Activated CD8-positive, alpha-beta T cell treated with anti-CD3 and anti-CD28 coated beads for 36 hours (primary cell): ENCODE results near the gene GLRA2. TPM values are rescaled to one million over a fixed set of nuclear protein-coding genes. Genes with fewer than 3 reads are reported as not detected.
"Not testable (repeated sequence)": the region's sequence is repeated elsewhere in the genome, so short reads cannot be mapped to it uniquely, and the experiment has no call there.

Source experiments
- ATAC-seq: fragments of 200-7000 bp; cut with Tn5 transposase; one replicate; pipeline ENCODE4 v1.10.0; 2021; ENCODE audit warnings: mild to moderate bottlenecking, moderate library complexity
- CTCF ChIA-PET: fragments of 350-600 bp; sonication (Branson Sonifier 250); formaldehyde crosslinking; loops from one replicate; lab custom pipeline; 2021; ENCODE audit warnings: antibody characterized with exemption; lab: Charles Lee
- POLR2A ChIA-PET: fragments of 350-600 bp; sonication (Branson Sonifier 250); formaldehyde crosslinking; loops from one replicate; lab custom pipeline; 2021; ENCODE audit warnings: antibody characterized with exemption; lab: Charles Lee
- DNase-seq: peaks from one replicate; pipeline ENCODE4 v3.0.0-alpha.2; 2020
- H3K27ac Mint-ChIP-seq: one replicate; pipeline ENCODE4 v1.8.0; 2021; ENCODE audit warnings: mild to moderate bottlenecking, mixed read lengths
- H3K27me3 Mint-ChIP-seq: one replicate; pipeline ENCODE4 v1.8.0; 2021; ENCODE audit warnings: mixed read lengths
- H3K36me3 Mint-ChIP-seq: one replicate; pipeline ENCODE4 v1.8.0; 2021; ENCODE audit warnings: low read depth, mixed read lengths
- H3K4me1 Mint-ChIP-seq: one replicate; pipeline ENCODE4 v1.8.0; 2021; ENCODE audit warnings: low read depth, mixed read lengths
- H3K4me3 Mint-ChIP-seq: one replicate; pipeline ENCODE4 v1.8.0; 2021; ENCODE audit warnings: mild to moderate bottlenecking, moderate library complexity, mixed read lengths
- H3K9me3 Mint-ChIP-seq: one replicate; pipeline ENCODE4 v1.8.0; 2021; ENCODE audit warnings: mixed read lengths
- intact Hi-C: fragments of 100-400 bp; cut with micrococcal nuclease; formaldehyde crosslinking; loops from one replicate; pipeline ENCODE4 v1.10.0; 2022
- total RNA-seq, 2 experiments: library from RNA; stranded (reverse); gene quantifications; one replicate each; pipeline ENCODE4 v1.2.3, GENCODE V29; 2021
- TF ChIP-seq, protein P1 (sequence below): fragments of 200-600 bp; IDR thresholded peaks from one replicate; pipeline ENCODE4 v1.8.0; 2022; ENCODE audit warnings: antibody characterized with exemption, mild to moderate bottlenecking

The GLRA2 gene
- total RNA-seq, 2 experiments from 2014 or later: not detected

DNA sequence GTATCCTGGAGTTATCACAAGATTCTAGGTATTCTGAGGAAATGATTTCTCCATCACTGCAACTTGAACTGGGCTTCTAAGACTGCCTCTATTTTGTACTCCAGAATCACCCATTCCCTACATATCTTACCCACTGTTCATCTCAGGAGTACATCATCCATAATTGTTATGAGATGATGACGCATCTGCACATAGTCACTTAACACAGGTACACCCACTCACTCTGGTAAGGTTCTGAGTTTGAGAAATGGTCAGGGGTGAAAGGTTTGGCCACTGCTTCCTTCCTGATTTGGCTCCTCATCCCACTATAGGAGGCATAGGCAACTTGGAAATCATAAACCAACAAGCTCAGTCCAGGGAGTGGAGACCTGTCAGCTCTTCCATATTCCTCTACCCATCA is 143.9 kb downstream of the GLRA2 start:
- H3K9me3 Mint-ChIP-seq: no peaks in the 10 kb centered on the region
- no peaks in the 10 kb centered on the region for H3K27me3 Mint-ChIP-seq
- H3K36me3 Mint-ChIP-seq: no peaks in the 10 kb centered on the region
- ATAC-seq (no peak), DNase-seq (no peak)
- CTCF ChIA-PET: no interaction called here
- POLR2A ChIA-PET: no interaction called here
- peaks cover 7% of the 10 kb centered on the region for H3K4me1 Mint-ChIP-seq
- H3K4me3 Mint-ChIP-seq: no peak overlapping the region
- H3K27ac Mint-ChIP-seq: no peak overlapping the region
- TF ChIP-seq, protein P1, sequence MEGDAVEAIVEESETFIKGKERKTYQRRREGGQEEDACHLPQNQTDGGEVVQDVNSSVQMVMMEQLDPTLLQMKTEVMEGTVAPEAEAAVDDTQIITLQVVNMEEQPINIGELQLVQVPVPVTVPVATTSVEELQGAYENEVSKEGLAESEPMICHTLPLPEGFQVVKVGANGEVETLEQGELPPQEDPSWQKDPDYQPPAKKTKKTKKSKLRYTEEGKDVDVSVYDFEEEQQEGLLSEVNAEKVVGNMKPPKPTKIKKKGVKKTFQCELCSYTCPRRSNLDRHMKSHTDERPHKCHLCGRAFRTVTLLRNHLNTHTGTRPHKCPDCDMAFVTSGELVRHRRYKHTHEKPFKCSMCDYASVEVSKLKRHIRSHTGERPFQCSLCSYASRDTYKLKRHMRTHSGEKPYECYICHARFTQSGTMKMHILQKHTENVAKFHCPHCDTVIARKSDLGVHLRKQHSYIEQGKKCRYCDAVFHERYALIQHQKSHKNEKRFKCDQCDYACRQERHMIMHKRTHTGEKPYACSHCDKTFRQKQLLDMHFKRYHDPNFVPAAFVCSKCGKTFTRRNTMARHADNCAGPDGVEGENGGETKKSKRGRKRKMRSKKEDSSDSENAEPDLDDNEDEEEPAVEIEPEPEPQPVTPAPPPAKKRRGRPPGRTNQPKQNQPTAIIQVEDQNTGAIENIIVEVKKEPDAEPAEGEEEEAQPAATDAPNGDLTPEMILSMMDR: no peak
- intact Hi-C loops: no loop called here

GRCh38 chrX:14673764-14674163 is 144.4 kb downstream of the GLRA2 start:
- no peaks in the 10 kb centered on the region for H3K9me3 Mint-ChIP-seq
- DNase-seq (peak; percentile 19), ATAC-seq (peak; percentile 74)
- intact Hi-C loops: no loop called here
- H3K4me1 Mint-ChIP-seq: peaks cover 7% of the 10 kb centered on the region
- CTCF ChIA-PET: no interaction called here
- no peaks in the 10 kb centered on the region for H3K36me3 Mint-ChIP-seq
- POLR2A ChIA-PET: no interaction called here
- no peak overlapping the region for H3K27ac Mint-ChIP-seq
- H3K27me3 Mint-ChIP-seq: no peaks in the 10 kb centered on the region
- TF ChIP-seq, protein P1: no peak
- H3K4me3 Mint-ChIP-seq: no peak overlapping the region

GRCh38 chrX:14675500-14675899 is 146.2 kb downstream of the GLRA2 start:
- H3K36me3 Mint-ChIP-seq: no peaks in the 10 kb centered on the region
- ChIA-PET POLR2A (no interaction called here), CTCF (no interaction called here)
- H3K27ac Mint-ChIP-seq: no peak overlapping the region
- TF ChIP-seq, protein P1: no peak
- no peaks in the 10 kb centered on the region for H3K9me3 Mint-ChIP-seq
- no peak for ATAC-seq
- intact Hi-C loops: no loop called here
- peaks cover 7% of the 10 kb centered on the region for H3K4me1 Mint-ChIP-seq
- DNase-seq: no peak
- H3K4me3 Mint-ChIP-seq: no peak overlapping the region
- H3K27me3 Mint-ChIP-seq: no peaks in the 10 kb centered on the region

DNA sequence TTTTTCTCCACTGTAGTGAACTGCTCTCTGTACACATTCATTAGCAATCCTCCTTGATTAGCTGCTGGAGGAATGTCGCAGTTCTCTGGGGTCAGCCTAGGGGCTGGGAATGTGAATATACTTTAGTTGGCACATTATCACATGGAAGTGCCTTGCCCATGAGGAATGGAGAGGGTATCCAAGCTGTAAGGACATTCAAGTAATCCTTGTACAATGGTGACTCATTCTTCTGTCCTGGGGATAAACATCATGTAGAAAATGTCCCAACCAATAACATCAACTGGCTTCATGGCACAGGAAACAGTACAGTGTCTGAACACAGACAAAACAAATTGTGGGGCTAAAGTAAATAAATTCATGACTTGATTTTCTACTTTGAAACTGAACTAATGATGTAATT is 147.1 kb downstream of the GLRA2 start:
- TF ChIP-seq, protein P1: no peak
- ChIA-PET POLR2A (no interaction called here), CTCF (no interaction called here)
- Mint-ChIP-seq H3K4me3 (no peak overlapping the region), H3K27me3 (no peaks in the 10 kb centered on the region), H3K27ac (no peak overlapping the region), H3K9me3 (no peaks in the 10 kb centered on the region), H3K36me3 (no peaks in the 10 kb centered on the region), H3K4me1 (peaks cover 7% of the 10 kb centered on the region)
- intact Hi-C loops: no loop called here
- no peak for DNase-seq
- ATAC-seq: no peak

DNA sequence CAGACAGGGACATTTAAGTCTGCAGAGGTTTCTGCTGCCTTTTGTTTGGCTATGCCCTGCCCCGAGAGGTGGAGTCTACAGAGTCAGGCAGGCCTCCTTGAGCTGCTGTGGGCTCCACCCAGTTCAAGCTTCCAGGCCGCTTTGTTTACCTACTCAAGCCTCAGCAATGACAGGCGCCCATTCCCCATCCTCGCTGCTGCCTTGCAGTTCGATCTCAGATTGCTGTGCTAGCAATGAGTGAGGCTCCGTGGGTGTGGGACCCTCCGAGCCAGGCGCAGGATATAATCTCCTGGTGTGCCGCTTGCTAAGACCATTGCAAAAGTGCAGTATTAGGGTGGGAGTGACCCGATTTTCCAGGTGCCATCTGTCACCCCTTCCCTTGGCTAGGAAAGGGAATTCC is 159.0 kb downstream of the GLRA2 start:
- CTCF ChIA-PET, ATAC-seq, intact Hi-C loops, H3K36me3 Mint-ChIP-seq, H3K4me1 Mint-ChIP-seq, POLR2A ChIA-PET, H3K27me3 Mint-ChIP-seq, DNase-seq, H3K9me3 Mint-ChIP-seq, H3K4me3 Mint-ChIP-seq, H3K27ac Mint-ChIP-seq: not testable (repeated sequence)

DNA sequence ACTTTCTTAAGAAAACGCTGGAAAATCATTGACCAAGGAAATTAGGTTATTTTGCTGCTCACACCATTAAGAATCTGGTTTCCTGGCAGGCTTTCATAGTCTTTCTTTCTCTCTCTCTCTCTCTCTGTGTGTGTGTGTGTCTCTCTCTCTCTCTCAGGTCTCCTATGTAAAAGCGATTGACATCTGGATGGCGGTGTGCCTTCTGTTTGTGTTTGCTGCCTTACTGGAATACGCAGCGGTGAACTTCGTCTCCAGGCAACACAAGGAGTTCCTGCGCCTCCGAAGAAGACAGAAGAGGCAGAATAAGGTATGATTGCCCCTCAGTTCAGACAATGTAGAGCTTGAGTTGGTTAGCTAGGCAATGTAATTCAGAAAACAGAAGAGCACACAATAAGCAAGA is 161.2 kb downstream of the GLRA2 start:
- TF ChIP-seq, protein P1: no peak
- DNase-seq: no peak
- ATAC-seq: no peak
- H3K36me3 Mint-ChIP-seq: no peaks in the 10 kb centered on the region
- H3K9me3 Mint-ChIP-seq: no peaks in the 10 kb centered on the region
- H3K27ac Mint-ChIP-seq: no peak overlapping the region
- intact Hi-C loops: no loop called here
- POLR2A ChIA-PET: no interaction called here
- H3K27me3 Mint-ChIP-seq: no peaks in the 10 kb centered on the region
- CTCF ChIA-PET: no interaction called here
- H3K4me3 Mint-ChIP-seq: no peak overlapping the region
- H3K4me1 Mint-ChIP-seq: no peaks in the 10 kb centered on the region
